Gastrocnemius medialis (tissue), 4 donors: ENCODE measurements around the gene ARL6IP1. TPM values are rescaled to one million over a fixed set of nuclear protein-coding genes. Genes with fewer than 3 reads are reported as not detected.

Experiments used
- ATAC-seq, 2 donors: fragments of 150-250 bp; one replicate each; pipeline ENCODE4 v1.9.1; 2016
- DNase-seq, 2 donors: peaks; one replicate each; pipeline ENCODE4 v3.0.0-alpha.2; 2019
- H3K27ac ChIP-seq, 4 donors: fragments of 200-600 bp; sonication (generic); 1 replicate in 1 of 4; 2 replicates in 3 of 4; pipeline ENCODE4 v1.5.1; 2016 to 2018; ENCODE audit warnings: mild to moderate bottlenecking in 2 of 4, moderate library complexity in 1 of 4
- H3K27me3 ChIP-seq, 3 donors: fragments of 200-600 bp; sonication (generic) in 2 of 3; 1 replicate in 1 of 3; 2 replicates in 2 of 3; pipeline versions ENCODE4 v1.5.1 to v1.6.0; 2016 to 2019; ENCODE audit warnings: mild to moderate bottlenecking in 1 of 3, moderate library complexity in 1 of 3
- H3K36me3 ChIP-seq, 2 donors: fragments of 200-600 bp; sonication (generic) in 1 of 2; one replicate each; pipeline ENCODE4 v1.5.1; 2017 to 2018
- H3K4me1 ChIP-seq, 2 donors: fragments of 200-600 bp; sonication (generic) in 1 of 2; one replicate each; pipeline ENCODE4 v1.5.1; 2016 to 2017; ENCODE audit warnings: mild to moderate bottlenecking in 2 of 2
- H3K4me3 ChIP-seq, 4 donors: fragments of 200-600 bp; sonication (generic) in 3 of 4; 1 replicate in 1 of 4; 2 replicates in 3 of 4; pipeline ENCODE4 v1.5.1; 2016 to 2019; ENCODE audit warnings: mild to moderate bottlenecking in 2 of 4
- H3K9me3 ChIP-seq, 3 donors: fragments of 200-600 bp; sonication (generic) in 2 of 3; 1 replicate in 1 of 3; 2 replicates in 2 of 3; pipeline ENCODE4 v1.5.1; 2016 to 2019
- POLR2A ChIP-seq, 2 donors: fragments of 450-650 bp; IDR thresholded peaks; one replicate each; pipeline ENCODE4 v1.6.1; 2017; ENCODE audit warnings: antibody characterized with exemption in 2 of 2, mild to moderate bottlenecking in 2 of 2, moderate library complexity in 2 of 2
- in situ Hi-C, 4 donors: fragments of 200-750 bp; cut with MboI; loops; one replicate each; pipeline versions ENCODE4 v1.15.0 to v1.8.0; 2017; ENCODE audit warnings: low sequenced_read_pairs in 4 of 4
- intact Hi-C: fragments of 100-400 bp; cut with DNase I; formaldehyde crosslinking; loops from one replicate; pipeline ENCODE4 v1.15.1; 2023; ENCODE audit warnings: low total_unique reads
- total RNA-seq, 4 donors: library from RNA; depleted of rRNA; stranded (reverse); fragments of >200 nt; gene quantifications; one replicate each; pipeline versions ENCODE4 v1.1.0 to v1.2.3, GENCODE V29; 2016
- TF ChIP-seq, protein P1 (sequence below), 5 experiments: fragments of 450-650 bp in 3 of 5; fragments of 200-600 bp in 2 of 5; sonication (generic) in 2 of 5; IDR thresholded peaks in 4 of 5; conservative IDR thresholded peaks in 1 of 5; 1 replicate in 4 of 5; 2 replicates in 1 of 5; pipeline ENCODE4 v1.5.1; 2016 to 2019; ENCODE audit warnings: antibody characterized with exemption in 5 of 5, mild to moderate bottlenecking in 3 of 5, moderate library complexity in 3 of 5

Gene ARL6IP1
- total RNA-seq, 4 donors from 2014 or later = 25.2 to 40.5 (median 37.5) TPM

DNA sequence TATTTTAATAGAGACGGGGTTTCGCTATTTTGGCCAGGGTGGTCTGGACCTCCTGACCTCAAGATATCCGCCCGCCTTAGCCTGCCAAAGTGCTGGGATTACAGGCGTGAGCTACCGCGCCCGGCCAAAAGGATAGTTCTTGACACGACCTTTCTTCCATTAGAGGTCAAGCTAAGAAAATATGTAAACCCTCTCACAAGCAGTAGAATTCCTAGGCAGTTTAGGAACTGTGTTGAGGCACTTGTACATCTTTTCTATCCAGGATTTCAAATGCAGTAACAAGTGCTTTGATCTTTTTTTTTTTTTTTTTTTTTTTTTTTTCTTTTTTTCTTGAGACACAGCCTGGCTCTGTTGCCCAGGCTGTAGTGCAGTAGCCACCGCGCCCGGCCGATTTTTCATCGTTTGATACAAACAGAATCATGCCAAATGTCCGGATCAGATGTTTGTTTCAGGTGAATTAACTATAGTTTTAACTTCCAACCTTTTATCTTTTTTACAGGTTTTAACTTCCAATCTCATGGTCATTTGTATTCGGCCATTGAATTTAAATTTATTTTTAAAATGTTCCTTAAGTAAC, 1.5 kb upstream of the ARL6IP1 start:
- H3K9me3 ChIP-seq = no peaks in the 10 kb centered on the region
- peak overlapping the region; percentile 90 to 96 (median 94) for H3K27ac ChIP-seq
- peaks cover 0 to 15% of the 10 kb centered on the region in 2 donors for H3K36me3 ChIP-seq
- ATAC-seq (no peak), DNase-seq (no peak)
- intact Hi-C loops = loop anchor here (5.0 to 10.0 kb wide), 3 partner anchors 124 to 1082 kb away; partner anchors contain the start of genes CCP110, GDE1, GPRC5B and SMG1
- H3K27me3 ChIP-seq = no peaks in the 10 kb centered on the region
- in situ Hi-C loops = no loop called here
- no peak overlapping the region for H3K4me3 ChIP-seq
- TF ChIP-seq, protein P1, sequence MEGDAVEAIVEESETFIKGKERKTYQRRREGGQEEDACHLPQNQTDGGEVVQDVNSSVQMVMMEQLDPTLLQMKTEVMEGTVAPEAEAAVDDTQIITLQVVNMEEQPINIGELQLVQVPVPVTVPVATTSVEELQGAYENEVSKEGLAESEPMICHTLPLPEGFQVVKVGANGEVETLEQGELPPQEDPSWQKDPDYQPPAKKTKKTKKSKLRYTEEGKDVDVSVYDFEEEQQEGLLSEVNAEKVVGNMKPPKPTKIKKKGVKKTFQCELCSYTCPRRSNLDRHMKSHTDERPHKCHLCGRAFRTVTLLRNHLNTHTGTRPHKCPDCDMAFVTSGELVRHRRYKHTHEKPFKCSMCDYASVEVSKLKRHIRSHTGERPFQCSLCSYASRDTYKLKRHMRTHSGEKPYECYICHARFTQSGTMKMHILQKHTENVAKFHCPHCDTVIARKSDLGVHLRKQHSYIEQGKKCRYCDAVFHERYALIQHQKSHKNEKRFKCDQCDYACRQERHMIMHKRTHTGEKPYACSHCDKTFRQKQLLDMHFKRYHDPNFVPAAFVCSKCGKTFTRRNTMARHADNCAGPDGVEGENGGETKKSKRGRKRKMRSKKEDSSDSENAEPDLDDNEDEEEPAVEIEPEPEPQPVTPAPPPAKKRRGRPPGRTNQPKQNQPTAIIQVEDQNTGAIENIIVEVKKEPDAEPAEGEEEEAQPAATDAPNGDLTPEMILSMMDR (IDR thresholded peaks at IDR 0.05 in 4 of 5, conservative IDR thresholded peaks at IDR 0.05 in 1 of 5) = no peak
- TF ChIP-seq POLR2A (IDR thresholded peaks at IDR 0.05) = no peak
- H3K4me1 ChIP-seq = peaks cover 50 to 61% of the 10 kb centered on the region in 2 donors

DNA sequence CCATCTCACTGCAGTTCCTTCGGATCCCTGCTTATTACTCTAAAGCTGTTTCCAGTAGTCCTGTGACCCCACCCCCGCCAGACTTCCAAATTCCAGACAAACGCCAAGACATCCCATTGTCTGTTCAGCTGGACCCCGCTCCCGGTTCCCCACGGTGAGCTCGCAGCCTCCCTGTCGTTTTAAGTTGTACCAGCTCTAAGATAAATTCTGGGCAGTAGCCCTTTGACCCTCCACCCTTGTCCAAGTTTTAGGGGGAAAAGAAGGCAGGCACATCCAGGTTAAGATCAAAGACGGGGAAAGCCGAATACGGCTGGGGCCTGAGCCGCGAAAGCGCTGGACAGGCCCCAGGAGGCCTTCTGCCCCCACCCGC, 589 bp downstream of the ARL6IP1 start:
- in situ Hi-C loops (no loop called here), intact Hi-C loops (loop anchor here (1.0 to 10.0 kb wide), 5 partner anchors 10 to 1084 kb away; partner anchors contain the start of genes CCP110, GDE1, GPRC5B and RPS15A)
- no peak for DNase-seq
- Histone ChIP-seq H3K27me3 (no peaks in the 10 kb centered on the region), H3K27ac (peak overlapping the region; percentile 90 to 96 (median 94)), H3K4me1 (peaks cover 53 to 62% of the 10 kb centered on the region in 2 donors), H3K4me3 (peak overlapping the region; percentile 91 to 96 (median 94)), H3K9me3 (no peaks in the 10 kb centered on the region), H3K36me3 (peaks cover 0 to 18% of the 10 kb centered on the region in 2 donors)
- no peak for ATAC-seq
- TF ChIP-seq POLR2A (IDR thresholded peaks at IDR 0.05) = no peak
- TF ChIP-seq, protein P1 (IDR thresholded peaks at IDR 0.05 in 4 of 5, conservative IDR thresholded peaks at IDR 0.05 in 1 of 5) = no peak

DNA sequence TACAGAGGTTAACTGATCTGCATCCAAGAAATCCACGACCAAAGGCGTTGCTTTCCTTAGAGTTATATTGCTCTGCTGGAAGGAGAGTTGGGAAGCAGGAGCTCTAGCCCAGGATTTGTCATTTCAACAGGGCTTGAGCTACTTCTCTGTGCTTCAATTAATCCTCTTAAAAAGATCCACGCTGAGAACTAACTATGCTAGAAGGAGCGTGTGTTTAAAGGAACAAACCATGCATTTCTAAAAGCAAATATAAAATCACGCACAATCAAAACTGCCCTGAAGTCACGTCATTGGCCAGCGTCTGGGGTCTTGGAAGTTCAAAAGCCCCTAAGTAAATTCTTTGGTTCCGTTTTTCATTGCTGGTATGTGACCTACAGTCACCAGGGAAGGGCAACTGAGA, 1.1 kb downstream of the ARL6IP1 start:
- H3K27me3 ChIP-seq = no peaks in the 10 kb centered on the region
- ATAC-seq (no peak), DNase-seq (no peak)
- no peak for TF ChIP-seq POLR2A (IDR thresholded peaks at IDR 0.05)
- TF ChIP-seq, protein P1 (IDR thresholded peaks at IDR 0.05 in 4 of 5, conservative IDR thresholded peaks at IDR 0.05 in 1 of 5) = no peak
- intact Hi-C loops = loop anchor here (5.0 to 10.0 kb wide), 3 partner anchors 127 to 1085 kb away; partner anchors contain the start of genes CCP110, GDE1, GPRC5B and SMG1
- H3K27ac ChIP-seq = peak overlapping the region; percentile 90 to 96 (median 94)
- in situ Hi-C loops = no loop called here
- no peaks in the 10 kb centered on the region for H3K9me3 ChIP-seq
- H3K4me1 ChIP-seq = peaks cover 50 to 57% of the 10 kb centered on the region in 2 donors
- peak overlapping the region; percentile 91 to 96 (median 94) for H3K4me3 ChIP-seq
- H3K36me3 ChIP-seq = peaks cover 0 to 22% of the 10 kb centered on the region in 2 donors

DNA sequence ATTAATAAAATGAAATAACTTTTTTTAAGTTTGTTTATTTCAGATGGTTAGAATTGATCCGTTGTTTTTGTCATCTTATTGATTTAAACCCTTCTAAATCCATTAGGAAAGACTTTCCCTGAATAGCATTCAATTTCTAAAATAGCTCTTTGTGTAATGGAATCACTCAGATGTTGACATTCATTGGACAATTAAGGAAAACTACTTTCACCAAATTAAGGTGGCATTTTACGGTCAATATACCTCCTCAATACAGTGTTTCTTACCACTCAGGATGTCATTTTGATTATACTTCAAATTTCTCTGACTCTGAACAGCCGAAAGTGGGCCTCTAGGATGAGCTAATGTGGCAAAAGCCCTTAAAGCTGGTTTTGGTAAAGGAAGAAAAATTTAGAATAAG, 1.8 kb downstream of the ARL6IP1 start:
- H3K9me3 ChIP-seq = no peaks in the 10 kb centered on the region
- in situ Hi-C loops (loop anchor here in 2 of 4 donors (10.0 to 25.0 kb wide), 3 partner anchors 165 to 713 kb away; partner anchors contain the start of genes CCP110 (in 1 of the 2), COQ7 (in 1 of the 2) and GDE1 (in 1 of the 2)), intact Hi-C loops (no loop called here)
- H3K4me1 ChIP-seq = peaks cover 42 to 49% of the 10 kb centered on the region in 2 donors
- peak overlapping the region; percentile 90 to 96 (median 94) for H3K27ac ChIP-seq
- peak overlapping the region; percentile 91 to 96 (median 94) for H3K4me3 ChIP-seq
- H3K27me3 ChIP-seq = no peaks in the 10 kb centered on the region
- peaks cover 0 to 30% of the 10 kb centered on the region in 2 donors for H3K36me3 ChIP-seq
- TF ChIP-seq, protein P1 (IDR thresholded peaks at IDR 0.05 in 4 of 5, conservative IDR thresholded peaks at IDR 0.05 in 1 of 5) = no peak
- no peak for TF ChIP-seq POLR2A (IDR thresholded peaks at IDR 0.05)
- no peak for ATAC-seq
- DNase-seq = no peak
